Naive B cell (primary cell): Measurements from ENCODE around the gene PAK6. TPM values are rescaled to one million over a fixed set of nuclear protein-coding genes. Genes with fewer than 3 reads are reported as not detected.

ENCODE experiments used
- ATAC-seq, 2 donors: fragments of 150-1000 bp; cut with Tn5 transposase; 2 replicates each; pipeline ENCODE4 v1.10.0; 2021; ENCODE audit warnings: low read depth in 2 of 2, mild to moderate bottlenecking in 2 of 2, moderate library complexity in 2 of 2
- DNase-seq: peaks from one replicate; pipeline ENCODE4 v3.0.0; 2022
- H3K27ac Mint-ChIP-seq, 6 donors: one replicate each; pipeline ENCODE4 v1.8.0; 2020 to 2022; ENCODE audit warnings: mild to moderate bottlenecking in 6 of 6, mixed read lengths in 6 of 6, moderate library complexity in 5 of 6, inconsistent platforms in 2 of 6
- H3K27me3 Mint-ChIP-seq, 3 donors: one replicate each; pipeline ENCODE4 v1.8.0; 2021 to 2022; ENCODE audit warnings: mixed read lengths in 3 of 3, mild to moderate bottlenecking in 1 of 3
- H3K36me3 Mint-ChIP-seq, 2 donors: one replicate each; pipeline ENCODE4 v1.8.0; 2020 to 2022; ENCODE audit warnings: mixed read lengths in 2 of 2, inconsistent platforms in 1 of 2, mild to moderate bottlenecking in 1 of 2
- H3K4me1 Mint-ChIP-seq, 3 donors: one replicate each; pipeline ENCODE4 v1.8.0; 2020 to 2022; ENCODE audit warnings: mixed read lengths in 3 of 3, inconsistent platforms in 1 of 3, mild to moderate bottlenecking in 1 of 3, moderate library complexity in 1 of 3
- H3K4me3 Mint-ChIP-seq, 8 donors: one replicate each; pipeline ENCODE4 v1.8.0; 2020 to 2022; ENCODE audit warnings: mild to moderate bottlenecking in 8 of 8, mixed read lengths in 8 of 8, moderate library complexity in 8 of 8, inconsistent platforms in 2 of 8
- H3K9me3 Mint-ChIP-seq, 7 donors: one replicate each; pipeline ENCODE4 v1.8.0; 2020 to 2022; ENCODE audit warnings: mixed read lengths in 7 of 7, mild to moderate bottlenecking in 5 of 7, inconsistent platforms in 2 of 7, moderate library complexity in 1 of 7
- polyA plus RNA-seq, 6 donors: library from polyadenylated mRNA; unstranded; fragments of 300-500 nt; fragmentation: Illumina TruSeq; gene quantifications; one replicate each; pipeline ENCODE4 v1.2.3, GENCODE V29; 2021; ENCODE audit warnings: low read depth in 6 of 6

Gene PAK6
- polyA plus RNA-seq, 6 donors from 2014 or later, result not detected

GRCh38 chr15:40267670-40268069 is 28.8 kb downstream of the PAK6 start:
- peak overlapping the region in 1 of 6 donors; percentile 14 for H3K27ac Mint-ChIP-seq
- no peaks in the 10 kb centered on the region for H3K27me3 Mint-ChIP-seq
- no peaks in the 10 kb centered on the region for H3K9me3 Mint-ChIP-seq
- DNase-seq (no peak), ATAC-seq (no peak)
- H3K36me3 Mint-ChIP-seq, result no peaks in the 10 kb centered on the region
- no peaks in the 10 kb centered on the region for H3K4me1 Mint-ChIP-seq
- no peak overlapping the region for H3K4me3 Mint-ChIP-seq

DNA sequence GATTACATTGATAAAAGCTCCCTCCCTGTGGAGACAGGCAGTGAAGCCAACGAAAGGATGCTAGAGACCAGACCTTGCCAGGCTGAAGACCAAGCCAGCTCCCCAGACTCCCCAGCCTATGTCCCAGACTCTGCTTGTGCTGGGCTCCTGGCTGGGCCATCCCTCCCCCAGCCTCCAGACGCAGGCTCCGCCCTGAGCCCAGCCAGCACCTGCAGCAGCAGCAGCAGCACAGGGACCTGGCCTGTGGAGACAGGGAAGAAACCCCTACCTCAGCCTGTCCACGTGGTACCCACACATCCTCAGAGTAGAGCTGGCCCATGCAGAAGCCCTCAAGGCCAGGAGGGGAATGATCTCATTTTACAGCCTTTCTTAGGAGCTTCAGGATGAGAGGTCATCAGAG is 30.7 kb downstream of the PAK6 start:
- ATAC-seq (no peak), DNase-seq (no peak)
- Mint-ChIP-seq H3K27me3 (no peaks in the 10 kb centered on the region), H3K4me1 (peaks cover 0 to 2% (median under 1%) of the 10 kb centered on the region in 3 donors), H3K9me3 (no peaks in the 10 kb centered on the region), H3K4me3 (peak overlapping the region in 1 of 8 donors; percentile 6), H3K27ac (no peak overlapping the region), H3K36me3 (no peaks in the 10 kb centered on the region)

GRCh38 chr15:40270246-40270995 is 31.6 kb downstream of the PAK6 start:
- Mint-ChIP-seq H3K9me3 (no peaks in the 10 kb centered on the region), H3K27ac (peak overlapping the region in 1 of 6 donors; percentile 66), H3K27me3 (no peaks in the 10 kb centered on the region), H3K36me3 (no peaks in the 10 kb centered on the region), H3K4me3 (no peak overlapping the region), H3K4me1 (peaks cover 0 to 4% (median 3%) of the 10 kb centered on the region in 3 donors)
- no peak for DNase-seq
- no peak for ATAC-seq

DNA sequence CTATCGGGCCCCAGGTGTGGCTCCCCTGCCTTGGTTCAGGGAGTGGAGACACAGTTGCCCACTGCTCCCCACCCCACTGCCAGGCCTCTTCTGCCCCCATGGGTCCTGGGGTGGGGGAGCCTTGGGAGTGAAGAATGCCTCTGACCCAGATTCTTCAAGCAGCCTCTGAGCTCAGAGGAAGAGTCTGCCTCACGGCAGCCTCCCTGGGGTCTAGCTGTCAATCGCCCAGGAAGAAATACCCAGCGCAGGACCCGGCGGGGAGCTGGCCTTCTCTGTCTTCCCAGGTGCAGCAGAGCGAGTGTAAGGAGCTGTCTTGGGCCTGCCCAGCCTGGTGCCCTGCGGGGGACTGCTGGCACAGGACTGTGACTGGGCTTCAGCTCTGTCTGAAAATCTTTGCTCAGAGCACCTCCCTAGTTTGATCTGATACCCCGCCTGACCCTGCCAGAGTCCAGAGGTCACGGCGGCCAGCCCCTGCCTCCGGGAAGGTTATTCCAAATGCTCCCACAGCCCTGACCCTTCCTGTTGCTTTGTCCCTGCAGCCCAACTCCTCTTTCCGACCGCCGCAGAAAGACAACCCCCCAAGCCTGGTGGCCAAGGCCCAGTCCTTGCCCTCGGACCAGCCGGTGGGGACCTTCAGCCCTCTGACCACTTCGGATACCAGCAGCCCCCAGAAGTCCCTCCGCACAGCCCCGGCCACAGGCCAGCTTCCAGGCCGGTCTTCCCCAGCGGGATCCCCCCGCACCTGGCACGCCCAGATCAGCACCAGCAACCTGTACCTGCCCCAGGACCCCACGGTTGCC is 33.0 kb downstream of the PAK6 start:
- no peaks in the 10 kb centered on the region for H3K9me3 Mint-ChIP-seq
- peaks cover 0 to 12% (median 8%) of the 10 kb centered on the region in 3 donors for H3K27me3 Mint-ChIP-seq
- no peak for ATAC-seq
- H3K27ac Mint-ChIP-seq, result no peak overlapping the region
- no peaks in the 10 kb centered on the region for H3K36me3 Mint-ChIP-seq
- peaks cover 1 to 8% (median 6%) of the 10 kb centered on the region in 3 donors for H3K4me1 Mint-ChIP-seq
- no peak for DNase-seq
- H3K4me3 Mint-ChIP-seq, result no peak overlapping the region

DNA sequence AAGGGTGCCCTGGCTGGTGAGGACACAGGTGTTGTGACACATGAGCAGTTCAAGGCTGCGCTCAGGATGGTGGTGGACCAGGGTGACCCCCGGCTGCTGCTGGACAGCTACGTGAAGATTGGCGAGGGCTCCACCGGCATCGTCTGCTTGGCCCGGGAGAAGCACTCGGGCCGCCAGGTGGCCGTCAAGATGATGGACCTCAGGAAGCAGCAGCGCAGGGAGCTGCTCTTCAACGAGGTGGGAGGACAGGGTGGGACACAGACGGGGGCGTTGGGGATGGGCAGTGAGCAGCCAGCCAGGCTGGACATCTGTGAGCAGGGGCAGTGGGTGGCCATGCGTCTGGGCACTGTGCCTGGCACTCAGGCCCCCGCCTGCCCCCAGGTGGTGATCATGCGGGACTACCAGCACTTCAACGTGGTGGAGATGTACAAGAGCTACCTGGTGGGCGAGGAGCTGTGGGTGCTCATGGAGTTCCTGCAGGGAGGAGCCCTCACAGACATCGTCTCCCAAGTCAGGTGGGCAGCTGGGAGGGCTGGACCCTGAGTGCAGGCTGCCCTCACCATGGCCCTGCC is 33.7 kb downstream of the PAK6 start:
- DNase-seq (no peak), ATAC-seq (no peak)
- peaks cover 0 to 18% (median 14%) of the 10 kb centered on the region in 3 donors for H3K27me3 Mint-ChIP-seq

DNA sequence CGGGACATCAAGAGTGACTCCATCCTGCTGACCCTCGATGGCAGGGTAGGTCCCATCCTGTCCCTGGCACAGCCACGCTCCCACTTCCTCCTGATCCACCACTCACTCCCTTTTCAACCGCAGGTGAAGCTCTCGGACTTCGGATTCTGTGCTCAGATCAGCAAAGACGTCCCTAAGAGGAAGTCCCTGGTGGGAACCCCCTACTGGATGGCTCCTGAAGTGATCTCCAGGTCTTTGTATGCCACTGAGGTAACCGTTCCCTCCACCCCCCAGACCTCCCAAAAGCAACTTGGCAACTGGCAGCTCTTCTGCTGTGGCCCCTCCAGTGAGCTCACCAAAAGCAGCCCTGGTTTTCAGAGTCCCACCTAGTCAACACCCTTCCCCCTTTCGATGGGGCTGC is 34.6 kb downstream of the PAK6 start:
- no peak for ATAC-seq
- H3K4me3 Mint-ChIP-seq, result no peak overlapping the region
- H3K9me3 Mint-ChIP-seq, result no peaks in the 10 kb centered on the region
- no peak for DNase-seq
- H3K27ac Mint-ChIP-seq, result peak overlapping the region in 1 of 6 donors; percentile 69
- peaks cover 13 to 19% (median 15%) of the 10 kb centered on the region in 3 donors for H3K4me1 Mint-ChIP-seq
- H3K36me3 Mint-ChIP-seq, result no peaks in the 10 kb centered on the region
- peaks cover 4 to 25% (median 23%) of the 10 kb centered on the region in 3 donors for H3K27me3 Mint-ChIP-seq

More for the DNA sequence above, 33.7 kb downstream of the PAK6 start:
- Mint-ChIP-seq H3K4me3 (no peak overlapping the region), H3K9me3 (no peaks in the 10 kb centered on the region), H3K36me3 (no peaks in the 10 kb centered on the region), H3K4me1 (peaks cover 8 to 13% (median 12%) of the 10 kb centered on the region in 3 donors), H3K27ac (no peak overlapping the region)

GRCh38 chr15:40274350-40275274 is 35.7 kb downstream of the PAK6 start:
- peak overlapping the region in 4 of 6 donors; percentile 39 to 82 (median 70) for H3K27ac Mint-ChIP-seq
- peak overlapping the region in 1 of 8 donors; percentile 47 for H3K4me3 Mint-ChIP-seq
- peak; percentile 84 for DNase-seq
- peaks cover 9 to 37% (median 32%) of the 10 kb centered on the region in 3 donors for H3K27me3 Mint-ChIP-seq
- peaks cover 13 to 25% (median 23%) of the 10 kb centered on the region in 3 donors for H3K4me1 Mint-ChIP-seq
- ATAC-seq, result peak; percentile 77 to 80
- H3K9me3 Mint-ChIP-seq, result no peaks in the 10 kb centered on the region
- no peaks in the 10 kb centered on the region for H3K36me3 Mint-ChIP-seq

GRCh38 chr15:40275523-40275922 is 36.7 kb downstream of the PAK6 start:
- ATAC-seq (no peak), DNase-seq (no peak)
- no peak overlapping the region for H3K27ac Mint-ChIP-seq
- no peaks in the 10 kb centered on the region for H3K36me3 Mint-ChIP-seq
- H3K4me3 Mint-ChIP-seq, result no peak overlapping the region
- H3K9me3 Mint-ChIP-seq, result no peaks in the 10 kb centered on the region
- H3K27me3 Mint-ChIP-seq, result peaks cover 13 to 42% (median 36%) of the 10 kb centered on the region in 3 donors
- peaks cover 13 to 25% (median 23%) of the 10 kb centered on the region in 3 donors for H3K4me1 Mint-ChIP-seq

- no peak overlapping the region for H3K4me3 Mint-ChIP-seq
- no peak overlapping the region for H3K27ac Mint-ChIP-seq
- H3K4me1 Mint-ChIP-seq, result peaks cover 15 to 26% (median 23%) of the 10 kb centered on the region in 3 donors
- H3K36me3 Mint-ChIP-seq, result no peaks in the 10 kb centered on the region
- H3K9me3 Mint-ChIP-seq, result no peaks in the 10 kb centered on the region
- H3K27me3 Mint-ChIP-seq, result peaks cover 14 to 47% (median 41%) of the 10 kb centered on the region in 3 donors
- ATAC-seq, result no peak
- DNase-seq, result no peak
These were observed 37.1 kb downstream of the PAK6 start for GRCh38 chr15:40275954-40276353.

DNA sequence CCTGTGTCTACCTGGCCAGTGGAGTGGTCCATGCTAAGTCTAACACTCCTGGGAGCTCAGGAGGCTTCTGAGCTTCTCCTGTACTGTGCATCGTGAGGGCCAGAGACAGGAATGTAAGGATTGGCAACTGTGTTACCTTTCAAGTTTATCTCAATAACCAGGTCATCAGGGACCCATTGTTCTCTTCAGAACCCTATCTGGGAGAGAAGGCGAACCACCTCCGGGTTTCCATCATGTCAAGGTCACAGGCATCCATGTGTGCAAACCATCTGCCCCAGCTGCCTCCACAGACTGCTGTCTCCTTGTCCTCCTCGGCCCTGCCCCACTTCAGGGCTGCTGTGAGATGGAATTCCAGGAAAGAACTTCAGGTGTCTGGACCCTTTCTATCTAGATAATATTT is 38.1 kb downstream of the PAK6 start:
- Mint-ChIP-seq H3K9me3 (no peaks in the 10 kb centered on the region), H3K27ac (peak overlapping the region in 1 of 6 donors; percentile 53), H3K4me3 (peak overlapping the region in 1 of 8 donors; percentile 15), H3K4me1 (peaks cover 19 to 28% (median 23%) of the 10 kb centered on the region in 3 donors), H3K36me3 (no peaks in the 10 kb centered on the region), H3K27me3 (peaks cover 14 to 51% (median 45%) of the 10 kb centered on the region in 3 donors)
- ATAC-seq (no peak), DNase-seq (no peak)

DNA sequence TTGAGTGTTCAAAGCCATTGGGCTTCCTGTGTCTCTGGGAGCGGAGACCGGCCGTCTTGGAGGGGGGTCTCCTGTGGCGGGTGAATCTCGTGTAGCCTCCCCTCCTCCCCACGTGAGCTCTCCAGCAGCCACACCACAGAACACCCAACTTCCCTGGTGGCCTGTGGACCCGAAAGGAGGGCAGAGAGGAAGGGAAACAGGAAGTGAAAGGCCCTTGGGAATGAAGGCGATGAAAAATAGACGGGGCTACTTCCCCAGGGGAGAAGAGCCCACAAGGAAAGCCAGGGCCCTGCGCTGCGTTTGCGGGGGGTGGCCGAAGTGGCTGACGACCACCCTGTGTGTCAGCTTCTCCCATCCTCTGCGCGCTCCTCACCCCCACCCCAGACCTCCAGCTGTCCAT is 38.6 kb downstream of the PAK6 start:
- Mint-ChIP-seq H3K9me3 (no peaks in the 10 kb centered on the region), H3K36me3 (no peaks in the 10 kb centered on the region), H3K4me1 (peaks cover 19 to 28% (median 23%) of the 10 kb centered on the region in 3 donors), H3K27ac (no peak overlapping the region), H3K4me3 (peak overlapping the region in 4 of 8 donors; percentile 20 to 63 (median 29)), H3K27me3 (peaks cover 14 to 51% (median 45%) of the 10 kb centered on the region in 3 donors)
- DNase-seq (no peak), ATAC-seq (no peak)

DNA sequence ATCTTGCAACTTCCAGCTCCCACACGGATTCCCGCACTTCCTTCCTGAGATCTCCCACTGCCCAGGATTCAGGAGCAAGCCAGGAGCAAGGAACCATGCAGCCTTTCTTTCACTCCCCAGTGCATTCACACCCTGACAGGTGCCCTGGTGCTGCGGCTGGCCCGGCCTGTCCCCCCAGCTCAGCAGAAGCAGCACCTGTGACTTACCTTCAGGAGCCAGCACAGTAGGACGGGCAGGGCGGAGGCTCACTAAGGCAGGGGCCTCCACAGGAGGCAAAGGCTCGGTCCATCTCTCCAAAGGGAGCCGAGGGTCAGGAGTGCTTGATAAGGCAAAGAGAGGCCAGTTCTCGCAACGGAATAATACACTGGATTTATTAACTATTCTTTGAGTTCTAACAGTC is 39.2 kb downstream of the PAK6 start:
- H3K36me3 Mint-ChIP-seq, result no peaks in the 10 kb centered on the region
- H3K27ac Mint-ChIP-seq, result no peak overlapping the region
- no peaks in the 10 kb centered on the region for H3K9me3 Mint-ChIP-seq
- no peak for DNase-seq
- no peak for ATAC-seq
- no peak overlapping the region for H3K4me3 Mint-ChIP-seq
- peaks cover 14 to 51% (median 45%) of the 10 kb centered on the region in 3 donors for H3K27me3 Mint-ChIP-seq
- peaks cover 19 to 28% (median 23%) of the 10 kb centered on the region in 3 donors for H3K4me1 Mint-ChIP-seq
